HS-5 (cell line): Measurements from ENCODE around the gene CSRNP3.

Source experiments
- DNase-seq: peaks from one replicate; pipeline ENCODE4 v3.0.0-alpha.2; 2012; ENCODE audit warnings: low read depth

CSRNP3 gene

GRCh38 chr2:165471349-165471950, 2.0 kb downstream of the CSRNP3 start:
- DNase-seq, result no peak

GRCh38 chr2:165472922-165473321, 3.4 kb downstream of the CSRNP3 start:
- no peak for DNase-seq

GRCh38 chr2:165474619-165475276, 5.2 kb downstream of the CSRNP3 start:
- no peak for DNase-seq

- no peak for DNase-seq
These were observed 5.9 kb downstream of the CSRNP3 start for GRCh38 chr2:165475277-165476004.

GRCh38 chr2:165479856-165480255, 10.4 kb downstream of the CSRNP3 start:
- no peak for DNase-seq

- DNase-seq, result no peak
These were observed 25.1 kb downstream of the CSRNP3 start for GRCh38 chr2:165494573-165494972.

- DNase-seq, result no peak
These were observed 28.3 kb downstream of the CSRNP3 start for GRCh38 chr2:165497659-165498317.

- DNase-seq, result no peak
These were observed 29.6 kb downstream of the CSRNP3 start for GRCh38 chr2:165499131-165499530.

- DNase-seq, result no peak
These were observed 30.5 kb downstream of the CSRNP3 start for GRCh38 chr2:165500001-165500400.

- no peak for DNase-seq
These were observed 31.3 kb downstream of the CSRNP3 start for GRCh38 chr2:165500816-165501215.

GRCh38 chr2:165505514-165505913, 36.0 kb downstream of the CSRNP3 start:
- no peak for DNase-seq

- no peak for DNase-seq
These were observed 39.4 kb downstream of the CSRNP3 start for GRCh38 chr2:165508927-165509326.

GRCh38 chr2:165513479-165513878, 44.0 kb downstream of the CSRNP3 start:
- DNase-seq, result no peak

GRCh38 chr2:165518611-165519010, 49.1 kb downstream of the CSRNP3 start:
- DNase-seq, result no peak

- no peak for DNase-seq
These were observed 53.2 kb downstream of the CSRNP3 start for GRCh38 chr2:165522719-165523118.

GRCh38 chr2:165524720-165525119, 55.2 kb downstream of the CSRNP3 start:
- no peak for DNase-seq

GRCh38 chr2:165528691-165529090, 59.2 kb downstream of the CSRNP3 start:
- no peak for DNase-seq

- no peak for DNase-seq
These were observed 59.6 kb downstream of the CSRNP3 start for GRCh38 chr2:165529130-165529529.

GRCh38 chr2:165533331-165533730, 63.8 kb downstream of the CSRNP3 start:
- no peak for DNase-seq

- no peak for DNase-seq
These were observed 66.0 kb downstream of the CSRNP3 start for GRCh38 chr2:165535471-165535870.

GRCh38 chr2:165536851-165537499, 67.5 kb downstream of the CSRNP3 start:
- no peak for DNase-seq

- DNase-seq, result no peak
These were observed 70.5 kb downstream of the CSRNP3 start for GRCh38 chr2:165539985-165540384.
